Esophagus muscularis mucosa (tissue), 4 donors: ENCODE measurements around the gene ZNF124. TPM values are rescaled to one million over a fixed set of nuclear protein-coding genes. Genes with fewer than 3 reads are reported as not detected.
A peak's percentile ranks its signal among the peaks of the same experiment; 100 is the strongest.

Experiments used
- DNase-seq: peaks from one replicate; pipeline ENCODE4 v3.0.0-alpha.2; 2017; ENCODE audit errors: extremely low spot score
- H3K27ac ChIP-seq, 4 donors: fragments of 200-600 bp; sonication (generic); replicated peaks in 1 of 4; 1 replicate in 3 of 4; 2 replicates in 1 of 4; pipeline ENCODE4 v1.5.1; 2016 to 2019; ENCODE audit warnings: mild to moderate bottlenecking in 1 of 4
- H3K27me3 ChIP-seq, 4 donors: fragments of 200-600 bp; sonication (generic); one replicate each; pipeline versions ENCODE4 v1.5.1 to v1.6.0; 2016 to 2019
- H3K36me3 ChIP-seq, 4 donors: fragments of 200-600 bp; sonication (generic); one replicate each; pipeline ENCODE4 v1.5.1; 2016 to 2019
- H3K4me1 ChIP-seq, 4 donors: fragments of 200-600 bp; sonication (generic); one replicate each; pipeline ENCODE4 v1.5.1; 2016 to 2019
- H3K4me3 ChIP-seq, 4 donors: fragments of 200-600 bp; sonication (generic); 1 replicate in 2 of 4; 2 replicates in 2 of 4; pipeline ENCODE4 v1.5.1; 2016 to 2019; ENCODE audit warnings: mild to moderate bottlenecking in 4 of 4, moderate library complexity in 1 of 4
- H3K9me3 ChIP-seq, 4 donors: fragments of 200-600 bp; sonication (generic); 1 replicate in 3 of 4; 2 replicates in 1 of 4; pipeline ENCODE4 v1.5.1; 2016 to 2019
- CTCF ChIP-seq, 3 experiments: fragments of 200-600 bp in 2 of 3; fragments of 450-650 bp in 1 of 3; sonication (generic) in 2 of 3; IDR thresholded peaks; one replicate each; pipeline ENCODE4 v1.5.1; 2017 to 2019; ENCODE audit warnings: antibody characterized with exemption in 3 of 3, mild to moderate bottlenecking in 2 of 3, moderate library complexity in 1 of 3
- EP300 ChIP-seq: sonication (generic); formaldehyde crosslinking; IDR thresholded peaks from one replicate; pipeline ENCODE4 v1.6.1; 2017; ENCODE audit warnings: antibody characterized with exemption
- POLR2A ChIP-seq: fragments of 450-650 bp; IDR thresholded peaks from one replicate; pipeline ENCODE4 v1.6.1; 2017; ENCODE audit warnings: antibody characterized with exemption, moderate library complexity, mild to moderate bottlenecking, low read depth
- POLR2AphosphoS5 ChIP-seq, 2 donors: sonication (generic); formaldehyde crosslinking; IDR thresholded peaks; one replicate each; pipeline ENCODE4 v1.6.1; 2017; ENCODE audit warnings: antibody characterized with exemption in 2 of 2
- WGBS: methylation state at CpG from one replicate; pipeline ENCODE4 v1.1.5; 2018; 5-methylcytosine and 5-hydroxymethylcytosine counted together
- intact Hi-C: fragments of 100-400 bp; cut with DNase I; formaldehyde crosslinking; loops from one replicate; pipeline ENCODE4 v1.15.1; 2023
- total RNA-seq, 4 donors: library from RNA; depleted of rRNA; stranded (reverse); fragments of >200 nt; gene quantifications; one replicate each; pipeline versions ENCODE4 v1.1.0 to v1.2.1, GENCODE V29; 2016

The ZNF124 gene
- total RNA-seq, 4 donors from 2014 or later: 21.6 to 62.7 (median 43.3) TPM

GRCh38 chr1:247209396-247209795 lies 37.6 kb upstream of the ZNF124 start:
- peaks cover 17 to 30% (median 22%) of the 10 kb centered on the region in 4 donors for H3K4me1 ChIP-seq
- H3K4me3 ChIP-seq: peak overlapping the region; percentile 85 to 96 (median 92)
- intact Hi-C loops: loop anchor here (10.0 kb wide), 1 partner anchor 105 kb away; the partner anchor contains the start of gene ZNF669
- 32% methylated on average over 2 of the region's 2 CpGs for WGBS
- no peak for DNase-seq
- H3K36me3 ChIP-seq: peaks cover 0 to 11% (median 0%) of the 10 kb centered on the region in 4 donors
- no peaks in the 10 kb centered on the region for H3K27me3 ChIP-seq
- TF ChIP-seq POLR2A (no peak), CTCF (IDR thresholded peaks at IDR 0.05) (no peak), EP300 (no peak), POLR2AphosphoS5 (IDR thresholded peaks at IDR 0.05) (no peak)
- H3K27ac ChIP-seq: no peak overlapping the region
- no peaks in the 10 kb centered on the region for H3K9me3 ChIP-seq

- TF ChIP-seq POLR2AphosphoS5 (IDR thresholded peaks at IDR 0.05): no peak
- TF ChIP-seq CTCF (IDR thresholded peaks at IDR 0.05): no peak
- no peak for TF ChIP-seq EP300
- TF ChIP-seq POLR2A: no peak
- Histone ChIP-seq H3K4me3 (no peak overlapping the region), H3K36me3 (peaks cover 4 to 27% (median 15%) of the 10 kb centered on the region in 4 donors), H3K9me3 (no peaks in the 10 kb centered on the region), H3K4me1 (peaks cover 8 to 14% (median 12%) of the 10 kb centered on the region in 4 donors), H3K27ac (no peak overlapping the region), H3K27me3 (no peaks in the 10 kb centered on the region)
- no peak for DNase-seq
- intact Hi-C loops: loop anchor here (10.0 kb wide), 1 partner anchor 99 kb away; the partner anchor contains the start of gene ZNF669
- 82% methylated on average over 7 of the region's 7 CpGs for WGBS
Observed at GRCh38 chr1:247204177-247204647, 32.4 kb upstream of the ZNF124 start.

GRCh38 chr1:247198781-247199180 lies 27.0 kb upstream of the ZNF124 start:
- TF ChIP-seq CTCF (IDR thresholded peaks at IDR 0.05): no peak
- no peak for TF ChIP-seq EP300
- no peak for TF ChIP-seq POLR2AphosphoS5 (IDR thresholded peaks at IDR 0.05)
- TF ChIP-seq POLR2A: no peak
- H3K4me1 ChIP-seq: no peaks in the 10 kb centered on the region
- intact Hi-C loops: loop anchor here (10.0 kb wide), 1 partner anchor 74 kb away; no protein-coding TSS in a partner anchor
- no peaks in the 10 kb centered on the region for H3K27me3 ChIP-seq
- peaks cover 0 to 6% (median 4%) of the 10 kb centered on the region in 4 donors for H3K9me3 ChIP-seq
- peaks cover 25 to 74% (median 46%) of the 10 kb centered on the region in 4 donors for H3K36me3 ChIP-seq
- 78% methylated on average over 3 of the region's 3 CpGs for WGBS
- DNase-seq: no peak
- no peak overlapping the region for H3K27ac ChIP-seq
- no peak overlapping the region for H3K4me3 ChIP-seq

- Histone ChIP-seq H3K9me3 (peaks cover 13 to 47% (median 25%) of the 10 kb centered on the region in 4 donors), H3K36me3 (peaks cover 33 to 95% (median 60%) of the 10 kb centered on the region in 4 donors)
Observed at GRCh38 chr1:247193958-247194357, 22.1 kb upstream of the ZNF124 start.

More at GRCh38 chr1:247193958-247194357, 22.1 kb upstream of the ZNF124 start:
- Histone ChIP-seq H3K27ac (no peak overlapping the region), H3K4me1 (no peaks in the 10 kb centered on the region), H3K4me3 (no peak overlapping the region), H3K27me3 (no peaks in the 10 kb centered on the region)
- intact Hi-C loops: loop anchor here (10.0 kb wide), 1 partner anchor 69 kb away; no protein-coding TSS in a partner anchor
- DNase-seq: no peak
- TF ChIP-seq POLR2A (no peak), POLR2AphosphoS5 (IDR thresholded peaks at IDR 0.05) (no peak), EP300 (no peak), CTCF (IDR thresholded peaks at IDR 0.05) (no peak)
